Smooth muscle cell (in vitro differentiated cells): ENCODE data around the gene SMPD1. TPM values are rescaled to one million over a fixed set of nuclear protein-coding genes. Genes with fewer than 3 reads are reported as not detected.

Experiments used
- DNase-seq: peaks from one replicate; lab custom pipeline; 2025; ENCODE audit not compliant: unreplicated experiment; lab: John Stamatoyannopoulos, UW
- H2AFZ ChIP-seq: fragments of 200-600 bp; sonication (generic); 2 replicates; pipeline ENCODE4 v1.6.0; 2016; ENCODE audit warnings: antibody characterized with exemption, low read depth, mild to moderate bottlenecking
- H3F3A ChIP-seq: fragments of 200-600 bp; sonication (generic); 2 replicates; pipeline ENCODE4 v1.6.0; 2017; ENCODE audit warnings: antibody characterized with exemption, low read depth
- H3K27ac ChIP-seq: fragments of 200-600 bp; sonication (generic); 2 replicates; pipeline ENCODE4 v1.5.1; 2016; ENCODE audit warnings: low read depth, mild to moderate bottlenecking
- H3K27me3 ChIP-seq: fragments of 200-600 bp; sonication (generic); 2 replicates; pipeline ENCODE4 v1.6.1; 2016; ENCODE audit warnings: low read depth, mild to moderate bottlenecking
- H3K36me3 ChIP-seq: fragments of 200-600 bp; sonication (generic); 2 replicates; pipeline ENCODE4 v1.5.1; 2016; ENCODE audit warnings: low read depth
- H3K4me1 ChIP-seq: fragments of 200-600 bp; sonication (generic); 2 replicates; pipeline ENCODE4 v1.5.1; 2016; ENCODE audit warnings: low read depth
- H3K4me2 ChIP-seq: fragments of 200-600 bp; sonication (generic); 2 replicates; pipeline ENCODE4 v1.6.0; 2016; ENCODE audit warnings: mild to moderate bottlenecking
- H3K4me3 ChIP-seq: fragments of 200-600 bp; sonication (generic); 2 replicates; pipeline ENCODE4 v1.5.1; 2016; ENCODE audit warnings: mild to moderate bottlenecking
- H3K79me2 ChIP-seq: fragments of 200-600 bp; sonication (generic); 2 replicates; pipeline ENCODE4 v1.6.0; 2016; ENCODE audit warnings: low read depth, mild to moderate bottlenecking
- H3K9ac ChIP-seq: fragments of 200-600 bp; sonication (generic); 2 replicates; pipeline ENCODE4 v1.6.0; 2016; ENCODE audit warnings: low read depth
- H3K9me3 ChIP-seq: fragments of 200-600 bp; sonication (generic); replicated peaks from 2 replicates; pipeline ENCODE4 v1.5.1; 2016; ENCODE audit warnings: low read depth
- H4K20me1 ChIP-seq: fragments of 200-600 bp; sonication (generic); 2 replicates; pipeline ENCODE4 v1.6.0; 2016; ENCODE audit warnings: low read depth
- CTCF ChIP-seq: fragments of 200-600 bp; sonication (generic); IDR thresholded peaks from 2 replicates; pipeline ENCODE4 v1.5.1; 2017; ENCODE audit warnings: borderline replicate concordance, mild to moderate bottlenecking, antibody characterized with exemption; ENCODE audit not compliant: insufficient read depth, poor library complexity, severe bottlenecking
- WGBS: methylation state at CpG from one replicate; pipeline ENCODE4 v1.1.7; 2016; ENCODE audit warnings: low lambda C conversion rate; 5-methylcytosine and 5-hydroxymethylcytosine counted together
- polyA plus RNA-seq: library from polyadenylated mRNA; unstranded; fragments of >200 nt; fragmentation: Nextera tagmentation; extraction: Ambion mirVana; gene quantifications from 2 replicates; pipeline ENCODE4 v1.2.1, GENCODE V29; 2016
- total RNA-seq: library from RNA; depleted of rRNA; stranded (reverse); fragments of >200 nt; gene quantifications from 2 replicates; pipeline ENCODE4 v1.2.3, GENCODE V29; 2014

The SMPD1 gene
- total and polyA plus RNA-seq, 2 experiments from 2014 or later: 56.6 to 57.3 TPM

DNA sequence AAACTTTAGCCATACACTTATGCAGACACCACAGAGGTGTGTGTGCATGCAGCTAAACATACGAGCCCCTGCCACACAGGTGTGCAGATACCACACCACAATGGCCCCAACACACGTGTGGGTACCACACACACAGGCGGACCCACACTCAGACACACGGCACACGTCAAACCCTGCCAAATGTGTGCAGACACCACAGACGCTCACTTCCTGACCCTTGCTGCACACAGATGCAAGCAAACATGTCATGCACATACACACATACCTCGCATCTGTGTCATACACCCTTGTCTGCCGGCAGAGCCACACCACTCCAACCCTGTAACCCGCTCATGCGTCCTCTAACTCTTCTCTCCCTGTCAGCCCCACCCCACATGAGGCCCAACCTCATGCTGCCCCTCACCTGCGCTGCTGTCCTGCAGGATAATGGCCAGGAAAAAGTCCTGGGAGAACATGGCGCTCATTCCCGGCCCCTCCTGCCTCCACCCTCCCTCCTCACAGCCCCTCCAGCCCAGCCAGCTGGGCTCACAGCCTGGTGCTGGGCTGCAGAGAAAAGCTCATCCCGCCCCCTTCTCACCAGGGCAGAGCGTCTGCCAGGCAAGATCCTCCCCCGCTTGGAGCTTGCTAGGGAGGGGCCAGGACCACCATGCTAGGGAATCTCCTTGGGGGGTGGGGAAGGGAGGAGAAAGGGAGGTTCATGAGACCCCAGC lies 14.2 kb downstream of the SMPD1 start:
- 76% methylated on average over 14 of the region's 16 CpGs for WGBS
- no peak overlapping the region for H3K4me3 ChIP-seq
- H3K79me2 ChIP-seq: no peaks in the 10 kb centered on the region
- H3K36me3 ChIP-seq: no peaks in the 10 kb centered on the region
- H3K9me3 ChIP-seq: no peaks in the 10 kb centered on the region
- no peak overlapping the region for H2AFZ ChIP-seq
- H3F3A ChIP-seq: no peaks in the 10 kb centered on the region
- no peak overlapping the region for H3K4me2 ChIP-seq
- peaks cover 11% of the 10 kb centered on the region for H3K4me1 ChIP-seq
- TF ChIP-seq CTCF: no peak
- no peak overlapping the region for H3K27ac ChIP-seq
- no peak overlapping the region for H3K9ac ChIP-seq
- no peak for DNase-seq
- peaks cover 47% of the 10 kb centered on the region for H4K20me1 ChIP-seq
- H3K27me3 ChIP-seq: no peaks in the 10 kb centered on the region

DNA sequence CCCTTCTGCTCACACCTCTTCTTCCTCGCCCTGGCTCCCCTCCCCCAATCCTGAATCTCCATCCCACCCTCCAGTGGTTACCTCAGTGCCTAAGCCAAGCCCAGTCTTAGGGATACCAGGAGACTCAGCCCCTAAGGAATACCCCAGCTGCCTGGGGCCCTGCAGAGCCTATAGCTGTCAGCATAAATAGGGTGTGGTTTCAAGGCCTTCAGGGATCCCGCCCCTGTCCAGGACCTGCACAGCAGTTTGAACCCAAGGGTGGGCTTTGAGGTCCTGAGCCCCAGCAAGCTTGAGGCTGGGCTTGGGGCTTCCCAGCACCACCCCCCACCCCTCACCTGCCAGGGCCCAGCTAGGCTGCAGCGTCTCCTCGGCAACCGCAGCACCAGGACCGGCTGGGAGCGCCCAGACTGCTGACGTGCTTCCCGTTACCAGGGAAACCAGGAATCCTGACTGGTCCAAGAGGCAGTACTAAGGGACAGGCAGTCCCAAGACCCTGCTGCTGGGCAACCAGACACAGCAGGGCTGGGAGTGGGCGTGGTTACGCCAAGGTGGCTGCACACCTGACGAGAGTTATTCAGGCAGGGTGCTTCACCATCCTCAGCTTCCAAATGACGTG lies 14.9 kb downstream of the SMPD1 start:
- Histone ChIP-seq H3K9ac (no peak overlapping the region), H3K36me3 (no peaks in the 10 kb centered on the region), H3K4me3 (no peak overlapping the region), H2AFZ (no peak overlapping the region), H3K9me3 (no peaks in the 10 kb centered on the region), H3K4me2 (no peak overlapping the region), H3K27ac (no peak overlapping the region), H4K20me1 (peaks cover 47% of the 10 kb centered on the region), H3F3A (no peaks in the 10 kb centered on the region), H3K4me1 (peaks cover 11% of the 10 kb centered on the region), H3K79me2 (no peaks in the 10 kb centered on the region), H3K27me3 (no peaks in the 10 kb centered on the region)
- no peak for DNase-seq
- TF ChIP-seq CTCF: no peak
- 76% methylated on average over 13 of the region's 13 CpGs for WGBS

DNA sequence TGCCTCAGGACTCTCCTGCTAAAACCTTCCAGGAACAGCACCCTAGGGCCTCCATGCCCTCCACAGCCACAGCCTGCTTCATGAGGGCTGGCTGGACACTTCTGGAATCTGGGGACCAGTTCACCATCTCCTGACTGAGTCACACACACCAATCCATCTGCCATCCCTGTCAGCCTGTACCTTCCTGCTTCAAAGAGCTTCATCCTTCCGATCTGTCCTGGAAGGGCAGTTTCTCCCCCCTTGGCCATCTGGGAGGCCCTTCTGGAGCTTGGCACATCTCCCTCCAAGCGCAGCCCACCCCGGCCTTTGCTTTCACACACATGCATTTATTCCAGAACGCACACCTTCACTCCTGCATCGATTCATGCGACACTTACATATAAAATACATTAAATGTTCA lies 15.6 kb downstream of the SMPD1 start:
- no peaks in the 10 kb centered on the region for H3K79me2 ChIP-seq
- H3K4me1 ChIP-seq: peaks cover 11% of the 10 kb centered on the region
- TF ChIP-seq CTCF: no peak
- no peak overlapping the region for H3K27ac ChIP-seq
- no peak for DNase-seq
- 96% methylated on average over 6 of the region's 6 CpGs for WGBS
- H3K27me3 ChIP-seq: no peaks in the 10 kb centered on the region
- H3K4me2 ChIP-seq: no peak overlapping the region
- no peak overlapping the region for H2AFZ ChIP-seq
- no peaks in the 10 kb centered on the region for H3K36me3 ChIP-seq
- no peaks in the 10 kb centered on the region for H3F3A ChIP-seq
- no peak overlapping the region for H3K4me3 ChIP-seq
- peaks cover 47% of the 10 kb centered on the region for H4K20me1 ChIP-seq
- no peak overlapping the region for H3K9ac ChIP-seq
- no peaks in the 10 kb centered on the region for H3K9me3 ChIP-seq
